Stimulated activated CD8-positive, alpha-beta memory T cell treated with anti-CD3 and anti-CD28 coated beads, Interleukin-2, amount 100 ng/mL, for 48 hours (primary cell): ENCODE data around the gene CFAP52.
"Not testable (repeated sequence)": the region's sequence is repeated elsewhere in the genome, so short reads cannot be mapped to it uniquely, and the experiment has no call there.

Experiments
- DNase-seq, 2 donors: peaks; one replicate each; pipeline ENCODE4 v3.0.0-alpha.2; 2020; ENCODE audit warnings: low read depth in 2 of 2

CFAP52 gene

DNA sequence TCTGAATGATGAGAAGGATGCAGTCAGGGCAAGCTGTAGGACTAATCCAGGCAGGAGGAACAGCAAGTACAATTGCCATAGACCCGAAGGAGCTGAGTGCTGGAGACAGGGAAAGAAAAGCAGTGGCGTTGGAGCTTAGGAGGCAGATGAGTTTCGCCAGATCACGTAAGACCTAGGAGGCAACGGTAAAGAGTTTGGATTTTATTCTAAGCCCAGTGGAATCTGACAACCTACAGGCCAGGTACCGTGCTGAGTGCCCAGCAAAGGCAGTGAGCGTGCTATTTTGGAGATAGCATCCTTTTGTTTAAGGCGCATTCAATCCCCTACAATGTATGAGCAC is 70.1 kb downstream of the CFAP52 start:
- DNase-seq, result no peak

DNA sequence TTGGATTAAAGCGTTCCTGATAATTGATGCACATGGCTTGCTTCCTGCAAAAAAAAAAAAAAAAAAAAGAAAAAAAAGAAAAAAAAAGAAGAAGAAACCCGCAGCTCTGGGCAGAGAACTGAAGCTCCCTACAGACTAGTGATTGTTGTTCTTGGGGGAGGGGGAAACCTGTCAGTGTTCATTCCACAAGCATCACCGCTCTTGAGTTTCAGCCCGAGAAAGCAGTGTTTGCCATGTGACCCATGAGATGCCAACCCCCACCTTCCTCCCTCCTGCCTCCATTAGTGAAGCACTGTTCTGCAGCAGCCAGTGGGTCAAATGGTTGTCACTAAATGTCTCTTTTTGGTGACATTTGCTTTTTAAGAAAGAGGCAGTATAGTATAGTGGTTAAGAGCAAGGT is 70.6 kb downstream of the CFAP52 start:
- DNase-seq, result no peak

DNA sequence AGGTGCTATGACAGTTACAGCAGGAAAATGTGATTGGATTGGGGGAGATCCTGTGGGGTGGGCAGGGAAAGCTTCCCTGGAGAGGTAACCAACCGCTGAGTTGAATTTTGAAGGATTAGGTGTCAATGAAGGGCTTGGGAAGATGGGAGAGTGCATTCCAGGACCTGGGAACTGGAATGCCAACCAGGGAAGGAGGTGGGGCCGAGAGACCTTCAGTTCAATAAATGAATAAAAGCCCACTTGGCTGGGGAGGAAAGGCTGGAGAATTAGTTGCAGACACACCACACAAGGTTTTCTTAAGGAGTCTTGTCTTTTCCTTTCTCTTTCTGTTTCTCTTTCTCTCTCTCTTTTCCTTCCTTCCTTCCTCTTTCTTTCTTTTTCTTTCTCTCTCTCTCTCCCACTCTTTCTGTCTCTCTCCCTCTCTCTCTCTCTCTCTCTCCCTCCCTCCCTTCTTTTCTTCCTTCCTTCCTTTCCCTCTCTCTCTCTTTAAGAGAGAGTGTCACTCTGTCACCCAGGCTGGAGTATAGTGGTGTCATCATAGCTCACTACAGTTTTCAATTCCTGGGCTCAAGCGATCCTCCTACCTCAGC is 72.2 kb downstream of the CFAP52 start:
- no peak for DNase-seq

DNA sequence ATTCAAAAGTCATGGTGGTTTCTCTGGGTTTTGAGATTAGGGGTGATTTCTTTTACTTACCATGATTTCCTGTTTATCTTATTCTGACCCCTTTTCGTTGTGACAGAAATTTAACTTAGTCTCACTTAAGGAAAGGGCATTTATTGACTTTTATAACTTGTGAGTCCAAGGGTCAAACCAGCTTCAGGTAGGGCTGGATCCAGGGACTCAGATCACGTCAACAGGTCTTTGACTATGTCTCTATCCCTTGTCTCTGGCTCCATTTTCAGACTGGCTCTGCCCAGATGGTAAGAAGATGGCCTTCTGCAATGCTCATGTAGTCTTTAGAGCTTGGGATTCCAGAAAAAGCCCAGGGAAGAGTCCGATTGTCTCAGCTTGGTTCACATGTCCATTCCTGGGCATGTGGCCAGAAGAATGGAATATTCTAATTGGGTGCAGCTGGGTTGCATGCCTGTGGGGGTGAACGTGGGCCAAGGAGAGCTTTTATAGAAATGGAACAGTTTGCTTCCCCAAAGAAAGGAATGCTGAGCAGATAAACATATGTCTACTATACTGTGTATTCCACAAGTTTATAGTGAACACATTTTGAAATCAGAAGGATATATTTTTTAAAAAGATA is 82.3 kb downstream of the CFAP52 start:
- DNase-seq, result no peak

DNA sequence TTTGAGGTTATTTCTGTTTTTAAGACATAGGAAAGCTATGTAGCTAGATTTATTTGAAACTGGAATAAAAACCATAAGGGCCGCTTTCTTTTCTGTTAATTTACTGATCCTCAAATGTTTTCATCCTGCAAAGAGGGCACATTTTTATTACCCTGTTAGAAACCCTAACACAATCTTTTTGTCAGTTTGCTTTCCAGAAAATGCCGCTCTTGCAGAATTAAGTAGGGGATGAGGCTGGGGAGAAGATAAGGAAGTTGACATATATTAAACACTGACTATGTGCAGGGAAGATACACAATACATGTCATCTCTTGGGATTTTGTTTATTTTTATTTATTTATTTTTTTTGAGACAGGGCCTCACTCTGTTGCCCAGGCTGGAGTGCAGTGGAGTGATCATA is 84.6 kb downstream of the CFAP52 start:
- no peak for DNase-seq

DNA sequence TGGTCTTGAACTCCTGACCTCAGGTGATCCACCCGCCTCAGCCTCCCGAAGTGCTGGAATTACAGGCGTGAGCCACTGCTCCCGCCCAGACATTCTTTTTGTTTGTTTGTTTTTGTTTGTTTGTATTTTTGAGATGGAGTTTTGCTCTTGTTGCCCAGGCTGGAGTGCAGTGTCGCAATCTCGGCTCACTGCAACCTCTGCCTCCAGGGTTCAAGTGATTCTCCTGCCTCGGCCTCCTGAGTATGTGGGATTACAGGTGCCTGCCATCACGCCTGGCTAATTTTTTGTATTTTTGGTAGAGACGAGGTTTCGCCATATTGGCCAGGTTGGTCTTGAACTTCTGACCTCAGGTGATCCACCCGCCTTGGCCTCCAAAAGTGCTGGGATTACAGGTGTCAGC is 87.1 kb downstream of the CFAP52 start:
- DNase-seq, result not testable (repeated sequence)

DNA sequence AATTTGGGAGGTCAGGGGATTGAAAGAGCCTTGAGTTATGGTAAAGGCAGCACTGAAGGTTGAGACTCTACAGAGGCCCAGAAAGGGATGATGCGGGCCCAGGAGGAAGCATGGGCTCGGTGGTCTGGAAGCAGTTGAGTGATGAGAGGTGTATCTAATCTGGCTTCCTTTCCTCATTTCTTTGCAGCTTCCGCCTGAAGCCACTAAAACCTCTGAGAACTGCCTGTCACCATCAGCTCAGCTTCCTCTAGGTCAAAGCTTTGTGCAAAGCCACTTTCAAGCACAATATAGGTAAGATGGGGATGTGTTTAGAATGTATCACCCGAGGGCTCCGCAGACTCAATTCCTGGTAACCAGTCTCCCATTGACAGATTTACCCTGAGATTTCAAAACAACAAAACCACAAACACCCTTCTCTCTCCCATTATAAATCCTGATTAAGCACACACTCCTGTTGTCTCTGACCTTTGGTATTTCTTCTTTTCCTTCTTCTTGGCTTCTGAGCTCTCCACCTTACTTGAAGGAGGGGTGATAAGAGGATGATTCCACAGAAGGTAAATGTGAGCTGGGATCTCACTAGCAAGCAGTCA is 90.1 kb downstream of the CFAP52 start:
- DNase-seq, result no peak

DNA sequence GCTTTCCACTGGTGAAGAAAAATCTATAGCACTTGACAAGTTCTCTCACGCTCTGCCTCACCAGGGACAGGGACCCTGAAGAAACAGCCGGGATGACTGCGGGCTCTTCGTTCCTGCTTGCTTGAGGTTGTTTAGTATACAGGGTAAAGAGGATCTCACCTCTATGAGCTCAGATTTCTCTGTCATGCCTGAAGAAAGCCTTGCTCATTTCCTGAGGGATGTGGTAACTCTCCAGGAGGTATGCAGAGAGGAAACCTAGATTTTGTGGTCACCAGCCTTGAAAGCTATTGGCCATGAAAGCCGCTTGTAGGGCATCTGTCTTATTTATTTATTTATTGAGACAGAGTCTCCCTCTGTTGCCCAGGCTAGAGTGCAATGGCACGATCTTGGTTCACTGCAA is 92.1 kb downstream of the CFAP52 start:
- no peak for DNase-seq

DNA sequence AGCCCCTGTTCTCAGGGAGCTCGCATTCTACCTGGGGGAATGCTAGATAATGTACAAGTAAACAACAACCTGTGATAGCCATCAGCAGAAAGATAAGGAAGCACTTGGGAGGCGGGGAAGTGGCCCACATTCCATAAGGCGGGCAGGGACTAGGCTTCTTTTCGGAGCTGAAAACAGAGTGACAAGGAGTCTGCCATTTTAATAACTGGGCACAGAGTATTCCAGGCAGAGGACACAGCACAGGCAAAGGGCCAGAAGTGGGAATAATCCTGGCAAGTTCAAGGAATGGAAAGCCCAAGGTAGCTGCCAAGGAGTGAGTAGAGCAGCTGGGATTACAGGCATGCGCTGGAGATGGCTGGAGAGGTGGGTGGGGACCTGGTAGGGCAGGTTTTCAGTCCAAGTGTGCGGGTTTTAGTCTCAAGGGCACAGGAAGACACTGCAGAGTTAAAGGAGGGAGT is 93.1 kb downstream of the CFAP52 start:
- no peak for DNase-seq

DNA sequence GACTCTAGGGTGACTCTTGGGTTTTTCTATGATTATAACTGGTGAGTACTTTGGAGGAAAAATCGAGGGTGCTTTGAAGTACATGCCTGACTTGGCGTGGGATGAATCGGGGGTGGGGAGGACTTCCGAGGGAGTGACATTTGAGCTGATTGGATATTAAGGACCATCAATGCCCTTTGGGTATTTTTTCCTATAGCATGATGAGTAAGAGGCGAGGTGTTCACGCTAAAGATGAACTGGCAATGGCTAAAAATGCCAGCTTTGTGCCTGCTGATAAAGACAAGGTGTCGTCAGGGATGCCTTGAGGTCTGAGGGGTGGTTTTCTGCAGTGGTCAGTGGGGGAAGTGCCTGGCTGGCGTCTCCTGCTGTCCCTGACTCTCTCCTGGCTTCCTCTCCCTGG is 94.2 kb downstream of the CFAP52 start:
- no peak for DNase-seq

DNA sequence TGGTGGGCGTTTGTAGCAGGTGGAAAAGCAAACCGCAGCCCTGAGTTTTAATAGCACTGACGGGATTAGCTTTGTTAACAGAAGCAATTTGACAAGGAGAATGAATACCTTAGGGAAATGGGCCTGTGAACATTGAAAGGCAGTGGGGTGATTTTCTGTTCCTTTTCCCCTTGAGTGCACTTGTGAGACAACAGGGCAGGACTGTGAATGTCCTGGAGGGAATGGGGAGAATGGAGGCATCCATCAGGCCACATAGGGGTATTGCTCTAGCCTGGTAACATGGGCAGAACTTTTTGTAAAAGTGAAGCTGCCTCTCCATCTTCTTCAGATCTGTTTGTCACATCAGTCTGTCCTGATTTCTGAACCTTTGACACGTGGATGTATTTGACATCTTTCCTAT is 95.1 kb downstream of the CFAP52 start:
- no peak for DNase-seq

DNA sequence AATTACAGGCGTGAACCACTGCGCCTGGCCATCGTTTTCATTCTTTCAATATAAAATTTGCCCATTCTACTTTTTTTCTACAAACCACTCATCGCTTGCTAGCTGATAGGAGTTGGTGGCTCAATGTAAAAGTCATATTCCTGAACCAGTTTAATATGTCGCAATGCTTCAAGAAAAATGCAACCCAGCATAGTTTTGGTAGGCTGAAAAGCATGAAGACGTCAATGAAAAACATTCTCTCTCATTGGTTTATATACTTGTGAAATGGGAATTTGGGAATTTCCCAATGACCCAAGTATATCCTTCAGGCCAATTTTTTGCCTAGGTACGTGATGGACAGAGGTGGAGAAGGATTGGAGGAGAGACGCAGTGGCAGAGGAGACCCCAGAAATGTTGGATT is 95.8 kb downstream of the CFAP52 start:
- no peak for DNase-seq

DNA sequence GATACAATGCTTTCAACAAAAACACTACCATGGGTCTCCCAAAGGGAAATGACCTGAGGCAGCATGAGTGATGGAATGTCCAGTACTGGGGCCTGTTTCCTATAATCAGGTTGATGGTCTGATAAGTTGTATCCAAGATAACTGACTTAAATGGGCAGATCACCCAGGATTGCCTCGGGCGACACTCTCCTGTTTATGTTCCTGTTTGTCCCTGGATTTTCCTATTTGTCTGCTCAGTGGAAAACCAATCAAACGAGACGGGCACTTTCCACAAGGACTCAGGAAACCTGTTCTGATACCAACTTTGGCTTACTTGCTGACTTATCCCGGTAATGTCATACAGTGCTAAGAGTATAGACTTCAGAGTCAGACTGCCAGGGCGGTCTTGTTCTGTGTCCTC is 96.2 kb downstream of the CFAP52 start:
- DNase-seq, result no peak

DNA sequence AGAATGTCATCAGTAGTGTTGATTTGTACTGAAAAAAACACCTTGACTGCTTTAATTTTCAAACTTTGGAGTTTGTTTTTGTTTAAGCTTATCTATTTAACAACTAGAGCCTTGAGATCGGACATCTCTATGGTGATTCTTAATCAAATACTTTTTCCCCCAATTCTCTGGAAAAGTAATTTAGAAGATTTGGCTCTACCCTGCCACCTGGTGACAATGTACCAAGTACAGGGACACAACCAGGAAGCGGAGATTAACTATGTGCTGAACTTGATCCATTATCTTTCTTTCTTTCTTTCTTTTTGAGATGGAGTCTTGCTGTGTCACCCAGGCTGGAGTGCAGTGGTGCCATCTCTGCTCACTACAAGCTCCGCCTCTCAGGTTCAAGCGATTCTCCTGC is 99.6 kb downstream of the CFAP52 start:
- no peak for DNase-seq

DNA sequence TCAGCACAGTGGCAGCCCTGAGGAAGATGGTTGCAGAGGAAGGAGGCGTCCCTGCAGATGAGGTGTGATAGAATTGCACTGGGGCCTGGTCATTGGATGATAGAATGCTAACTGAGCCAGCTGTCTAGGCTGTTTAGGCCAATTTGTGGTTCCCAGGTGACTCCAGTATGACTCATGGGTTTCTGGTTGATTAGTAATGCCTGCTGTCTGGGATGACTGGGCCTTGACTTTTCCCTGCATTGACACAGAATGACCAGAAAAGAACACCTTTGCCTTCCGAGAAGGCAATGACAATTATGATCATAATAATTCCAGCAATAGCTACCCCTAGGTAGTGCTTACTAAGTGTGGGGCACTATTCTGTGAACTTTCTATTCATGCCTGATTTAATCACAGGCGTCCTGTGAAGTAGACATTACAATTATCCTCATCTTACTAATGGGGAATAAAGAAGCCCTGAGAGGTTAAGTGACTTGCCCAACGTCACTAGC is 100.4 kb downstream of the CFAP52 start:
- no peak for DNase-seq

DNA sequence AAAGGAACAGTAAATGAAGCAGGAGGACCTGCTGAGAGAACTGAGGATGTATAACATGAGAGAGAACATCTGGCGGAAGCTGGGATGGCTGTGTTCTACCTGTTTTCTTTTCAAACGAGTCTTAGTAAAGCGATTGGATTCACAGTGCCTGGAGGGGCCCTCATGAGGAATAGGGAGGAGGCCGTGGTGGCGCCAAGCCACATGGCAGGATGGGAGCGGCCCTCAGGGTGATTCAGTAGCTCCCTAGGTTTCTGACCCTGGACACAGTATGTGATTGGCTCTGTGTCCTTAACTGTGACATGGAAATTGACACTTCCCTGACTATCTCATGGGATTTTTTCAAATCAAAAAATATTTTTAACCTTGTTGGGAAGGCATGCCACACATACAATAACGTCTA is 101.0 kb downstream of the CFAP52 start:
- DNase-seq, result no peak

DNA sequence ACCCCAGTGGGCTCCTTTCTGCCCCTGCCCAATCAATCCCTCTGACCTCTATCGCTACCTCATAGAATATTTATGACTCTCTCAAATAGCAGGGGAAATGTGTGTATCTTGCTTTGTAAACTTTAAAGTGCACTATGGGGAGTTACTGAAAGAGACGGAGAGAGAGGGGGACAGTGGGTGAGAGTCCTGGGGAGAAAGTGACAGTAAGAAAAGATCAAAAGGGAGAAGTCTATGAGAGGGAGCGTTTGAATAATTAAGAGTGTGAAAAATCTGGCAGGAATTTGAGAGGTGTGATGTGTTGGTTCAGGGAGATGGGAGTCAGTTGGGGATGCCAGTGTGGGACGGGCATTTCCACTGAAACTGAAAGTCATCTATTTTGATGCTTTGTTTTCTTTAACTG is 101.5 kb downstream of the CFAP52 start:
- no peak for DNase-seq

DNA sequence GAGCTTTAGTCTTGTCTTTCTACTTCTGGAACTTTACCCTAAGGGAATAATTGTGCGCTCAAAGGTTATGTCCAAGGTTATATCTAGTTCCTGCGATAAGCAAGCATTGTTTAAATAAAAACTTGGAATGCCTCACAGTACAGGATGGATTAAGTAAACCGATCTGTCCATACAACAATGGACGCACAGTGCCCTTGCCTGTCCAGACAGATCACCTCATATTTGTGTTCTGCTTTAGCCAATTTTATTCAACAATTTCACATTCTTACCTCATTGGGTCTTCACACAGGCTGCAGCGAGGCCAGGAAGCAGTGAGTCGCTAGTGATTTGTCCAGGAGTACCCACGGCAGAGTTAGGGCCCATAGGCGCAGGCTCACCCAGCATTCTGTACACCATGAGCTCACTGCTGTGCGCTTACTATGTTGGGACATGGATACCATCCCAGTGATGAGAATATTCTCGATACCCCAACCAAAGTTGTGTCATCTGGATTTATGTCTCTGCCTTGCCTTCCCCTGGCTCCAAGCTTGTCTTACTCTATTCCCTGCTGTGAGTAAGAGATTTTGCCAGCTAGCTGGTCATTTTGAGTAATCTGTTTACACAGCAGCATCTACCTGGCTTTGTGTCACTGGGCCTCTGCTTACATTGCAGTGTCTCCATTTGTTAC is 108.6 kb downstream of the CFAP52 start:
- DNase-seq, result no peak
